Natural killer cell (primary cell): Measurements from ENCODE around the gene WNK2. TPM values are rescaled to one million over a fixed set of nuclear protein-coding genes. Genes with fewer than 3 reads are reported as not detected.

Source experiments
- ATAC-seq, 3 donors: fragments of 150-1000 bp in 2 of 3; fragments of 200-7000 bp in 1 of 3; cut with Tn5 transposase; 1 replicate in 1 of 3; 2 replicates in 2 of 3; pipeline ENCODE4 v1.10.0; 2021; ENCODE audit warnings: mild to moderate bottlenecking in 2 of 3, moderate library complexity in 2 of 3
- DNase-seq, 2 donors: peaks; one replicate each; pipeline versions ENCODE4 v3.0.0 to v3.0.0-alpha.2; 2013 to 2021; ENCODE audit warnings: mixed read lengths in 1 of 2
- H3K27ac ChIP-seq: one replicate; pipeline ENCODE4 v1.5.1; 2013; ENCODE audit warnings: mild to moderate bottlenecking, low read length
- H3K27me3 ChIP-seq: one replicate; pipeline ENCODE4 v1.6.1; 2013; ENCODE audit warnings: low read length; ENCODE audit not compliant: control insufficient read depth, insufficient read depth
- H3K36me3 ChIP-seq: one replicate; pipeline ENCODE4 v1.6.1; 2013; ENCODE audit warnings: low read length; ENCODE audit not compliant: control insufficient read depth, insufficient read depth
- H3K4me1 ChIP-seq: one replicate; pipeline ENCODE4 v1.6.1; 2013; ENCODE audit warnings: low read length; ENCODE audit not compliant: control insufficient read depth, insufficient read depth
- H3K4me3 ChIP-seq: one replicate; pipeline ENCODE4 v1.5.1; 2013; ENCODE audit warnings: low read length
- H3K9me3 ChIP-seq: one replicate; pipeline ENCODE4 v1.6.1; 2013; ENCODE audit warnings: low read length; ENCODE audit not compliant: control insufficient read depth, insufficient read depth
- H3K27ac Mint-ChIP-seq, 2 donors: one replicate each; pipeline ENCODE4 v1.8.0; 2022; ENCODE audit warnings: mild to moderate bottlenecking in 2 of 2, mixed read lengths in 2 of 2, moderate library complexity in 1 of 2
- H3K27me3 Mint-ChIP-seq, 2 donors: one replicate each; pipeline ENCODE4 v1.8.0; 2022; ENCODE audit warnings: low read depth in 2 of 2, mixed read lengths in 2 of 2
- H3K36me3 Mint-ChIP-seq: one replicate; pipeline ENCODE4 v1.8.0; 2022; ENCODE audit warnings: mixed read lengths
- H3K4me1 Mint-ChIP-seq, 2 donors: one replicate each; pipeline ENCODE4 v1.8.0; 2022; ENCODE audit warnings: mixed read lengths in 2 of 2
- H3K4me3 Mint-ChIP-seq: one replicate; pipeline ENCODE4 v1.8.0; 2022; ENCODE audit warnings: mild to moderate bottlenecking, moderate library complexity, mixed read lengths
- H3K9me3 Mint-ChIP-seq, 2 donors: one replicate each; pipeline ENCODE4 v1.8.0; 2022; ENCODE audit warnings: mixed read lengths in 2 of 2
- CTCF ChIP-seq: fragments of 200-600 bp; IDR thresholded peaks from one replicate; pipeline ENCODE4 v1.8.0; 2022; ENCODE audit warnings: antibody characterized with exemption
- WGBS: methylation state at CpG from one replicate; pipeline ENCODE4 v1.1.7; 2013; ENCODE audit warnings: missing lambda C conversion rate; ENCODE audit not compliant: insufficient coverage; 5-methylcytosine and 5-hydroxymethylcytosine counted together
- intact Hi-C: fragments of 100-400 bp; cut with micrococcal nuclease; formaldehyde crosslinking; loops from one replicate; pipeline ENCODE4 v1.14.2; 2022
- total RNA-seq, 4 donors: library from RNA; stranded (reverse); fragments of 120-200 nt in 1 of 4; gene quantifications; one replicate each; pipeline versions ENCODE4 v1.2.3 to v1.2.4, GENCODE V29; 2013 to 2022

The WNK2 gene
- total RNA-seq, 3 donors from 2014 or later (not counting 1 experiment from before 2014, with no cell fraction given): 0.25 TPM; not detected in 2

DNA sequence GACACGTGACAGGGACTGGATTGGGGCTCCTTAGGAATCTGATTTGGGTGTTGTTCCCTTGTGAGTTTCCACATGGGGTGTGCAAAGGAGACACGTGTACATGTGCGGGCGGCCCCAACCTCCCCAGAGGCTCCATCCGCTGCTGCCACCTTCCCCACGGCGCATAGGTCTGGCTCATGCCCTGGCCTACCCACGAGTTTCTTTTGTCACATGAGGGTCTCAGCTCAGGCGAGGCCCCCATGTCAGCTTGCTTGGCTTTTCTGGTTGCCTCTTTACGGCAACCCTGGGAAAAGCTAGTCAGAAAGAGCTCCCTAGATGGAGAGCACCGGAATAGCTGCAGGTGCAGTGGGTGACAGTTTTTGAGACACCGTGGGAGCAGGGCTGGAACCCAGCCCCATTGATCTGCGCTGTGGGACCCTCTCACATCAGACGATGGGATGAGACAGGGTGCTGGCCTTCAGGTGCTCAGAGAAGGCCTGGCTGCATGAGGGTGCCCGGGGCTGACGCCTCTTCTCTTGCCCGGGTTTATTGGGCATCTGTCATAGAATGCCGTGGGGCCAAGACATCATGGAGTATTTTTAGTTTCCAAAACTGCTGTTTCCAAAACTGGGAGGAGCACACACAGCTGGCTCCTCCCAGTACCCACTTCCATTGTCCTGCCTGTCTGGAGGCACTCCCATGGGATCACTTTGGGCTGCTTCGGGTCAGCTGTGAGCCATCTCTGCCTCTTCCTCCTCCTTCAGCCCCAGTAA lies 107.8 kb downstream of the WNK2 start:
- Histone ChIP-seq H3K4me3 (no peak overlapping the region), H3K27me3 (peaks cover 2% of the 10 kb centered on the region), H3K36me3 (no peaks in the 10 kb centered on the region), H3K27ac (no peak overlapping the region), H3K4me1 (no peaks in the 10 kb centered on the region), H3K9me3 (no peaks in the 10 kb centered on the region)
- intact Hi-C loops: no loop called here
- no peak for ATAC-seq
- peaks cover 19 to 27% of the 10 kb centered on the region in 2 donors for H3K27me3 Mint-ChIP-seq
- H3K9me3 Mint-ChIP-seq: no peaks in the 10 kb centered on the region
- H3K27ac Mint-ChIP-seq: no peak overlapping the region
- no peak overlapping the region for H3K4me3 Mint-ChIP-seq
- WGBS: 78% methylated on average over 19 of the region's 19 CpGs
- no peaks in the 10 kb centered on the region for H3K36me3 Mint-ChIP-seq
- DNase-seq: no peak
- TF ChIP-seq CTCF: no peak
- no peaks in the 10 kb centered on the region for H3K4me1 Mint-ChIP-seq

- H3K4me3 ChIP-seq: no peak overlapping the region
- no peaks in the 10 kb centered on the region for H3K9me3 ChIP-seq
- DNase-seq (no peak), ATAC-seq (no peak)
- intact Hi-C loops: no loop called here
- peaks cover 19 to 29% of the 10 kb centered on the region in 2 donors for H3K27me3 Mint-ChIP-seq
- H3K4me3 Mint-ChIP-seq: no peak overlapping the region
- 80% methylated on average over 10 of the region's 10 CpGs for WGBS
- no peak overlapping the region for H3K27ac ChIP-seq
- no peaks in the 10 kb centered on the region for H3K36me3 Mint-ChIP-seq
- H3K36me3 ChIP-seq: no peaks in the 10 kb centered on the region
- H3K4me1 Mint-ChIP-seq: no peaks in the 10 kb centered on the region
- H3K27ac Mint-ChIP-seq: no peak overlapping the region
- H3K4me1 ChIP-seq: peaks cover 3% of the 10 kb centered on the region
- H3K9me3 Mint-ChIP-seq: no peaks in the 10 kb centered on the region
- peaks cover 2% of the 10 kb centered on the region for H3K27me3 ChIP-seq
- TF ChIP-seq CTCF: no peak
These were observed 108.3 kb downstream of the WNK2 start for GRCh38 chr9:93292288-93292615.

DNA sequence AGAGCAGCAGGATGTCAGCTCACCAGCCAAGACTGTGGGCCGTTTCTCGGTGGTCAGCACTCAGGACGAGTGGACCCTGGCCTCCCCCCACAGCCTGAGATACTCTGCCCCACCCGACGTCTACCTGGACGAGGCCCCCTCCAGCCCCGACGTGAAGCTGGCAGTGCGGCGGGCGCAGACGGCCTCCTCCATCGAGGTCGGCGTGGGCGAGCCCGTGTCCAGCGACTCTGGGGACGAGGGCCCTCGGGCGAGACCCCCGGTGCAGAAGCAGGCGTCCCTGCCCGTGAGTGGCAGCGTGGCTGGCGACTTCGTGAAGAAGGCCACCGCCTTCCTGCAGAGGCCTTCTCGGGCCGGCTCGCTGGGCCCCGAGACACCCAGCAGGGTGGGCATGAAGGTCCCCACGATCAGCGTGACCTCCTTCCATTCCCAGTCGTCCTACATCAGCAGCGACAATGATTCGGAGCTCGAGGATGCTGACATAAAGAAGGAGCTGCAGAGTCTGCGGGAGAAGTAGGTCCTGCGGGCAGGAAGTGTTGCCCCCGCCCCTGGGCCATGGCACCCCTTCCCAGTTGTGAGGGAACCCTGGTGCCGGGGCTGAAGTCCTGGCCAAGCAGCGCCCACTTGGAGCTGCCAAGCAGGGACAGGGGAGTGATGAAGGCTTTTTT lies 108.9 kb downstream of the WNK2 start:
- no peak overlapping the region for H3K4me3 ChIP-seq
- no peaks in the 10 kb centered on the region for H3K36me3 ChIP-seq
- DNase-seq: no peak
- no peaks in the 10 kb centered on the region for H3K4me1 Mint-ChIP-seq
- ATAC-seq: no peak
- no peak for TF ChIP-seq CTCF
- peaks cover 3% of the 10 kb centered on the region for H3K4me1 ChIP-seq
- H3K4me3 Mint-ChIP-seq: no peak overlapping the region
- H3K27ac Mint-ChIP-seq: no peak overlapping the region
- no peaks in the 10 kb centered on the region for H3K9me3 ChIP-seq
- WGBS: 90% methylated on average over 43 of the region's 43 CpGs
- peaks cover 21 to 35% of the 10 kb centered on the region in 2 donors for H3K27me3 Mint-ChIP-seq
- H3K9me3 Mint-ChIP-seq: no peaks in the 10 kb centered on the region
- H3K27me3 ChIP-seq: peaks cover 7% of the 10 kb centered on the region
- H3K27ac ChIP-seq: no peak overlapping the region
- no peaks in the 10 kb centered on the region for H3K36me3 Mint-ChIP-seq
- intact Hi-C loops: no loop called here
